KMS-11 (cell line): ENCODE data around the gene TSPAN5.
A peak's percentile ranks its signal among the peaks of the same experiment; 100 is the strongest.

Source experiments
- H2AFZ ChIP-seq: fragments of 200-600 bp; sonication (generic); 2 replicates; pipeline ENCODE4 v1.6.1; 2016; ENCODE audit warnings: antibody characterized with exemption, mixed run types, low read depth
- H3K27ac ChIP-seq: fragments of 200-600 bp; sonication (generic); 2 replicates; pipeline ENCODE4 v1.6.1; 2016; ENCODE audit warnings: mild to moderate bottlenecking, mixed run types
- H3K27me3 ChIP-seq: fragments of 200-600 bp; sonication (generic); 2 replicates; pipeline ENCODE4 v1.6.1; 2017; ENCODE audit warnings: mild to moderate bottlenecking, low read depth, mixed run types, moderate library complexity; ENCODE audit not compliant: insufficient read depth
- H3K36me3 ChIP-seq: fragments of 200-600 bp; sonication (generic); 2 replicates; pipeline ENCODE4 v1.6.1; 2017; ENCODE audit warnings: mild to moderate bottlenecking, mixed run types; ENCODE audit not compliant: insufficient read depth
- H3K4me1 ChIP-seq: fragments of 200-600 bp; sonication (generic); 2 replicates; pipeline ENCODE4 v1.6.1; 2016; ENCODE audit warnings: mild to moderate bottlenecking, low read depth, mixed run types; ENCODE audit not compliant: poor library complexity, severe bottlenecking
- H3K4me2 ChIP-seq: fragments of 200-600 bp; sonication (generic); 2 replicates; pipeline ENCODE4 v1.7.0; 2016; ENCODE audit warnings: mild to moderate bottlenecking, mixed run types
- H3K4me3 ChIP-seq: fragments of 200-600 bp; sonication (generic); IDR thresholded peaks from 2 replicates; pipeline ENCODE4 v1.6.1; 2017; ENCODE audit warnings: low read depth, low read length, mixed read lengths; ENCODE audit not compliant: insufficient read depth
- H3K79me2 ChIP-seq: fragments of 200-600 bp; sonication (generic); 2 replicates; pipeline ENCODE4 v1.6.1; 2016; ENCODE audit warnings: low read depth, mixed run types; ENCODE audit not compliant: insufficient read depth
- H3K9ac ChIP-seq: fragments of 200-600 bp; sonication (generic); 2 replicates; pipeline ENCODE4 v1.6.1; 2016; ENCODE audit warnings: mild to moderate bottlenecking, mixed run types
- H4K20me1 ChIP-seq: fragments of 200-600 bp; sonication (generic); 2 replicates; pipeline ENCODE4 v1.6.1; 2016; ENCODE audit warnings: mild to moderate bottlenecking, mixed run types; ENCODE audit not compliant: insufficient read depth
- CTCF ChIP-seq: fragments of 200-600 bp; sonication (generic); conservative IDR thresholded peaks from 2 replicates; pipeline ENCODE4 v1.6.1; 2017; ENCODE audit warnings: low read depth, mild to moderate bottlenecking, antibody characterized with exemption, low read length, moderate library complexity, mixed read lengths

TSPAN5 gene

GRCh38 chr4:98664959-98665358, 6.5 kb upstream of the TSPAN5 start:
- Histone ChIP-seq H3K4me1 (peaks cover 51% of the 10 kb centered on the region), H3K36me3 (no peaks in the 10 kb centered on the region), H3K9ac (no peak overlapping the region), H2AFZ (no peak overlapping the region), H3K27me3 (no peaks in the 10 kb centered on the region), H3K79me2 (no peaks in the 10 kb centered on the region), H3K4me2 (peak overlapping the region; percentile 98; the same call in 1 of the 2 replicates), H4K20me1 (no peaks in the 10 kb centered on the region), H3K27ac (peak overlapping the region; percentile 99; the same call in 1 of the 2 replicates), H3K4me3 (no peak overlapping the region)
- no peak for TF ChIP-seq CTCF

- H3K27ac ChIP-seq = peak overlapping the region; percentile 99
- no peaks in the 10 kb centered on the region for H3K27me3 ChIP-seq
- no peak overlapping the region for H3K4me3 ChIP-seq
- H3K4me2 ChIP-seq = peak overlapping the region; percentile 98
- H4K20me1 ChIP-seq = no peaks in the 10 kb centered on the region
- no peaks in the 10 kb centered on the region for H3K36me3 ChIP-seq
- peak overlapping the region; percentile 72 for H2AFZ ChIP-seq
- no peak for TF ChIP-seq CTCF
- no peaks in the 10 kb centered on the region for H3K79me2 ChIP-seq
- H3K9ac ChIP-seq = peak overlapping the region; percentile 76
- H3K4me1 ChIP-seq = peaks cover 59% of the 10 kb centered on the region
Observed at GRCh38 chr4:98663226-98664006, 5.0 kb upstream of the TSPAN5 start.

- peak overlapping the region; percentile 99 for H3K27ac ChIP-seq
- H3K4me2 ChIP-seq = peak overlapping the region; percentile 98
- no peaks in the 10 kb centered on the region; the same call in 1 of the 2 replicates for H3K79me2 ChIP-seq
- H3K36me3 ChIP-seq = no peaks in the 10 kb centered on the region
- peak overlapping the region; percentile 76 for H3K9ac ChIP-seq
- no peak overlapping the region for H3K4me3 ChIP-seq
- no peaks in the 10 kb centered on the region for H3K27me3 ChIP-seq
- H3K4me1 ChIP-seq = peaks cover 59% of the 10 kb centered on the region
- no peak for TF ChIP-seq CTCF
- no peaks in the 10 kb centered on the region for H4K20me1 ChIP-seq
- H2AFZ ChIP-seq = peak overlapping the region; percentile 72
Observed at GRCh38 chr4:98662626-98663225, 4.3 kb upstream of the TSPAN5 start.

- Histone ChIP-seq H3K4me2 (peak overlapping the region; percentile 98), H2AFZ (peak overlapping the region; percentile 72; the same call in 1 of the 2 replicates), H3K9ac (peak overlapping the region; percentile 76), H3K36me3 (no peaks in the 10 kb centered on the region), H3K4me1 (peaks cover 60% of the 10 kb centered on the region), H3K27me3 (no peaks in the 10 kb centered on the region), H3K4me3 (no peak overlapping the region), H3K79me2 (peaks cover 1% of the 10 kb centered on the region; the same call in 1 of the 2 replicates), H3K27ac (peak overlapping the region; percentile 99), H4K20me1 (no peaks in the 10 kb centered on the region)
- TF ChIP-seq CTCF = no peak
Observed at GRCh38 chr4:98662055-98662453, 3.6 kb upstream of the TSPAN5 start.
